Gastrocnemius medialis (tissue), 4 donors: ENCODE results near the gene HNF4A. TPM values are rescaled to one million over a fixed set of nuclear protein-coding genes. Genes with fewer than 3 reads are reported as not detected.

Experiments
- ATAC-seq, 2 donors: fragments of 150-250 bp; one replicate each; pipeline ENCODE4 v1.9.1; 2016
- DNase-seq, 2 donors: peaks; one replicate each; pipeline ENCODE4 v3.0.0-alpha.2; 2019
- H3K27ac ChIP-seq, 4 donors: fragments of 200-600 bp; sonication (generic); 1 replicate in 1 of 4; 2 replicates in 3 of 4; pipeline ENCODE4 v1.5.1; 2016 to 2018; ENCODE audit warnings: mild to moderate bottlenecking in 2 of 4, moderate library complexity in 1 of 4
- H3K27me3 ChIP-seq, 3 donors: fragments of 200-600 bp; sonication (generic) in 2 of 3; 1 replicate in 1 of 3; 2 replicates in 2 of 3; pipeline versions ENCODE4 v1.5.1 to v1.6.0; 2016 to 2019; ENCODE audit warnings: mild to moderate bottlenecking in 1 of 3, moderate library complexity in 1 of 3
- H3K36me3 ChIP-seq, 2 donors: fragments of 200-600 bp; sonication (generic) in 1 of 2; one replicate each; pipeline ENCODE4 v1.5.1; 2017 to 2018
- H3K4me1 ChIP-seq, 2 donors: fragments of 200-600 bp; sonication (generic) in 1 of 2; one replicate each; pipeline ENCODE4 v1.5.1; 2016 to 2017; ENCODE audit warnings: mild to moderate bottlenecking in 2 of 2
- H3K4me3 ChIP-seq, 4 donors: fragments of 200-600 bp; sonication (generic) in 3 of 4; 1 replicate in 1 of 4; 2 replicates in 3 of 4; pipeline ENCODE4 v1.5.1; 2016 to 2019; ENCODE audit warnings: mild to moderate bottlenecking in 2 of 4
- H3K9me3 ChIP-seq, 3 donors: fragments of 200-600 bp; sonication (generic) in 2 of 3; 1 replicate in 1 of 3; 2 replicates in 2 of 3; pipeline ENCODE4 v1.5.1; 2016 to 2019
- CTCF ChIP-seq, 5 experiments: fragments of 450-650 bp in 3 of 5; fragments of 200-600 bp in 2 of 5; sonication (generic) in 2 of 5; IDR thresholded peaks in 4 of 5; conservative IDR thresholded peaks in 1 of 5; 1 replicate in 4 of 5; 2 replicates in 1 of 5; pipeline ENCODE4 v1.5.1; 2016 to 2019; ENCODE audit warnings: antibody characterized with exemption in 5 of 5, mild to moderate bottlenecking in 3 of 5, moderate library complexity in 3 of 5
- POLR2A ChIP-seq, 2 donors: fragments of 450-650 bp; IDR thresholded peaks; one replicate each; pipeline ENCODE4 v1.6.1; 2017; ENCODE audit warnings: antibody characterized with exemption in 2 of 2, mild to moderate bottlenecking in 2 of 2, moderate library complexity in 2 of 2
- in situ Hi-C, 4 donors: fragments of 200-750 bp; cut with MboI; loops; one replicate each; pipeline versions ENCODE4 v1.15.0 to v1.8.0; 2017; ENCODE audit warnings: low sequenced_read_pairs in 4 of 4
- intact Hi-C: fragments of 100-400 bp; cut with DNase I; formaldehyde crosslinking; loops from one replicate; pipeline ENCODE4 v1.15.1; 2023; ENCODE audit warnings: low total_unique reads
- total RNA-seq, 4 donors: library from RNA; depleted of rRNA; stranded (reverse); fragments of >200 nt; gene quantifications; one replicate each; pipeline versions ENCODE4 v1.1.0 to v1.2.3, GENCODE V29; 2016

The HNF4A gene
- total RNA-seq, 4 donors from 2014 or later: 0.29 to 0.83 (median 0.51) TPM; not detected in 1

- no peaks in the 10 kb centered on the region for H3K4me1 ChIP-seq
- H3K4me3 ChIP-seq: no peak overlapping the region
- intact Hi-C loops (no loop called here), in situ Hi-C loops (no loop called here)
- TF ChIP-seq CTCF (IDR thresholded peaks at IDR 0.05 in 4 of 5, conservative IDR thresholded peaks at IDR 0.05 in 1 of 5): no peak
- H3K27me3 ChIP-seq: peaks cover 0 to 2% (median 0%) of the 10 kb centered on the region in 3 donors
- no peaks in the 10 kb centered on the region for H3K36me3 ChIP-seq
- ATAC-seq (no peak), DNase-seq (no peak)
- no peak overlapping the region for H3K27ac ChIP-seq
- H3K9me3 ChIP-seq: no peaks in the 10 kb centered on the region
These were observed 1.5 kb downstream of the HNF4A start for GRCh38 chr20:44357020-44357419.

GRCh38 chr20:44357555-44358125, 2.1 kb downstream of the HNF4A start:
- H3K4me1 ChIP-seq: no peaks in the 10 kb centered on the region
- ATAC-seq: no peak
- no peak overlapping the region for H3K27ac ChIP-seq
- DNase-seq: no peak
- no peaks in the 10 kb centered on the region for H3K36me3 ChIP-seq
- intact Hi-C loops (no loop called here), in situ Hi-C loops (no loop called here)
- peaks cover 0 to 2% (median 0%) of the 10 kb centered on the region in 3 donors for H3K27me3 ChIP-seq
- TF ChIP-seq CTCF (IDR thresholded peaks at IDR 0.05 in 4 of 5, conservative IDR thresholded peaks at IDR 0.05 in 1 of 5) (no peak), POLR2A (IDR thresholded peaks at IDR 0.05) (no peak)
- H3K4me3 ChIP-seq: no peak overlapping the region
- H3K9me3 ChIP-seq: no peaks in the 10 kb centered on the region

DNA sequence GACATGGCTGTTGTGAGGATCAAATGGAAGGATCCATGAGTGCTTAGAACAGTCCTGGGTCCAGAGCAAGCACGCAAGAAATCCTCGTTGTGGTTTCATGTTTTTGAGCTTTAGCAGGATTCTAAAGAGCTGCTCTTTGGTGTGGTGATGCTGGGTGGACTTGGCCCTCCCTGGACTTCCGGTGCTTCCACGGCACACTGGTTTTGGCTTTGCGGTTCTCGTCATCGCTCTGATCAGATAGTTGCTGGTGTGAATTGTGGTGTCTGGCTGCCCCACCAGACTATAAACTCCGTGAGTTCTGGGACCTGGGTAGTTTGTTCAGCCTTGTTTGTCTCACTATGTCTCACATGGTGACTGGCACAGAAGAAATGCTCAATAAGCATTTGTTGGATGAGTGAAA, 3.3 kb downstream of the HNF4A start:
- no peak for TF ChIP-seq POLR2A (IDR thresholded peaks at IDR 0.05)
- no peak for TF ChIP-seq CTCF (IDR thresholded peaks at IDR 0.05 in 4 of 5, conservative IDR thresholded peaks at IDR 0.05 in 1 of 5)
- Histone ChIP-seq H3K36me3 (no peaks in the 10 kb centered on the region), H3K9me3 (no peaks in the 10 kb centered on the region), H3K27me3 (peaks cover 0 to 2% (median 0%) of the 10 kb centered on the region in 3 donors), H3K4me3 (no peak overlapping the region), H3K27ac (no peak overlapping the region), H3K4me1 (no peaks in the 10 kb centered on the region)
- in situ Hi-C loops: no loop called here
- ATAC-seq (no peak), DNase-seq (no peak)
- intact Hi-C loops: no loop called here

GRCh38 chr20:44360221-44360620, 4.7 kb downstream of the HNF4A start:
- Histone ChIP-seq H3K27me3 (no peaks in the 10 kb centered on the region), H3K4me3 (no peak overlapping the region), H3K36me3 (no peaks in the 10 kb centered on the region), H3K4me1 (no peaks in the 10 kb centered on the region), H3K9me3 (no peaks in the 10 kb centered on the region), H3K27ac (no peak overlapping the region)
- DNase-seq (no peak), ATAC-seq (no peak)
- in situ Hi-C loops: no loop called here
- TF ChIP-seq POLR2A (IDR thresholded peaks at IDR 0.05): no peak
- TF ChIP-seq CTCF (IDR thresholded peaks at IDR 0.05 in 4 of 5, conservative IDR thresholded peaks at IDR 0.05 in 1 of 5): no peak
- intact Hi-C loops: no loop called here

GRCh38 chr20:44361021-44361420, 5.5 kb downstream of the HNF4A start:
- intact Hi-C loops (no loop called here), in situ Hi-C loops (no loop called here)
- H3K9me3 ChIP-seq: no peaks in the 10 kb centered on the region
- no peak overlapping the region for H3K4me3 ChIP-seq
- no peaks in the 10 kb centered on the region for H3K36me3 ChIP-seq
- ATAC-seq (no peak), DNase-seq (no peak)
- no peak overlapping the region for H3K27ac ChIP-seq
- TF ChIP-seq CTCF (IDR thresholded peaks at IDR 0.05 in 4 of 5, conservative IDR thresholded peaks at IDR 0.05 in 1 of 5) (no peak), POLR2A (IDR thresholded peaks at IDR 0.05) (no peak)
- no peaks in the 10 kb centered on the region for H3K4me1 ChIP-seq
- no peaks in the 10 kb centered on the region for H3K27me3 ChIP-seq
